HG03175 (cell line): ENCODE data around the gene LRBA.
A peak's percentile ranks its signal among the peaks of the same experiment; 100 is the strongest.
"Not testable (repeated sequence)": the region's sequence is repeated elsewhere in the genome, so short reads cannot be mapped to it uniquely, and the experiment has no call there.

Experiments
- ATAC-seq: cut with Tn5 transposase; IDR thresholded peaks from one replicate; pipeline ENCODE4 v1.9.1; 2021; ENCODE audit warnings: mild to moderate bottlenecking, moderate library complexity; ENCODE audit not compliant: unreplicated experiment

LRBA gene

GRCh38 chr4:151022586-151022985, 7.5 kb upstream of the LRBA start:
- no peak for ATAC-seq

GRCh38 chr4:151021637-151022334, 6.7 kb upstream of the LRBA start:
- ATAC-seq: no peak

GRCh38 chr4:151015459-151016347, 619 bp upstream of the LRBA start:
- peak; percentile 76 for ATAC-seq

- no peak for ATAC-seq
Observed at GRCh38 chr4:151013944-151014343, 1.1 kb downstream of the LRBA start.

GRCh38 chr4:151013491-151013890, 1.6 kb downstream of the LRBA start:
- no peak for ATAC-seq

GRCh38 chr4:151012820-151013219, 2.3 kb downstream of the LRBA start:
- no peak for ATAC-seq

- no peak for ATAC-seq
Observed at GRCh38 chr4:151012376-151012775, 2.7 kb downstream of the LRBA start.

GRCh38 chr4:151004222-151004621, 10.9 kb downstream of the LRBA start:
- ATAC-seq: no peak

GRCh38 chr4:151000747-151001429, 14.2 kb downstream of the LRBA start:
- ATAC-seq: no peak

- ATAC-seq: no peak
Observed at GRCh38 chr4:150999086-150999485, 16.0 kb downstream of the LRBA start.

GRCh38 chr4:150997141-150997540, 17.9 kb downstream of the LRBA start:
- no peak for ATAC-seq

GRCh38 chr4:150994721-150995120, 20.4 kb downstream of the LRBA start:
- no peak for ATAC-seq

- not testable (repeated sequence) for ATAC-seq
Observed at GRCh38 chr4:150993577-150993976, 21.5 kb downstream of the LRBA start.

GRCh38 chr4:150990993-150991392, 24.1 kb downstream of the LRBA start:
- ATAC-seq: no peak

- ATAC-seq: no peak
Observed at GRCh38 chr4:150990250-150990649, 24.8 kb downstream of the LRBA start.

- no peak for ATAC-seq
Observed at GRCh38 chr4:150988238-150988637, 26.8 kb downstream of the LRBA start.

- ATAC-seq: no peak
Observed at GRCh38 chr4:150987204-150987603, 27.9 kb downstream of the LRBA start.

- ATAC-seq: no peak
Observed at GRCh38 chr4:150986085-150986484, 29.0 kb downstream of the LRBA start.

GRCh38 chr4:150983851-150984250, 31.2 kb downstream of the LRBA start:
- ATAC-seq: no peak

GRCh38 chr4:150982557-150983233, 32.4 kb downstream of the LRBA start:
- ATAC-seq: no peak
